HG02763 (cell line): ENCODE results near the gene MYOF.
"Not testable (repeated sequence)": the region's sequence is repeated elsewhere in the genome, so short reads cannot be mapped to it uniquely, and the experiment has no call there.

Experiments
- ATAC-seq: cut with Tn5 transposase; IDR thresholded peaks from one replicate; pipeline ENCODE4 v1.9.1; 2021; ENCODE audit warnings: mild to moderate bottlenecking, moderate library complexity; ENCODE audit not compliant: unreplicated experiment

MYOF gene

GRCh38 chr10:93456480-93456879 lies 25.7 kb downstream of the MYOF start:
- ATAC-seq, result no peak

GRCh38 chr10:93454736-93455135 lies 27.4 kb downstream of the MYOF start:
- no peak for ATAC-seq

- no peak for ATAC-seq
Measured at GRCh38 chr10:93454146-93454545, 28.0 kb downstream of the MYOF start.

- no peak for ATAC-seq
Measured at GRCh38 chr10:93452143-93452542, 30.0 kb downstream of the MYOF start.

GRCh38 chr10:93451244-93451947 lies 30.7 kb downstream of the MYOF start:
- ATAC-seq, result no peak

- ATAC-seq, result no peak
Measured at GRCh38 chr10:93447970-93448369, 34.2 kb downstream of the MYOF start.

GRCh38 chr10:93447019-93447418 lies 35.1 kb downstream of the MYOF start:
- no peak for ATAC-seq

GRCh38 chr10:93445978-93446720 lies 36.0 kb downstream of the MYOF start:
- no peak for ATAC-seq

- no peak for ATAC-seq
Measured at GRCh38 chr10:93445097-93445960, 36.8 kb downstream of the MYOF start.

- no peak for ATAC-seq
Measured at GRCh38 chr10:93443481-93443880, 38.7 kb downstream of the MYOF start.

- ATAC-seq, result not testable (repeated sequence)
Measured at GRCh38 chr10:93442721-93443120, 39.4 kb downstream of the MYOF start.

GRCh38 chr10:93440591-93441091 lies 41.5 kb downstream of the MYOF start:
- no peak for ATAC-seq

- ATAC-seq, result no peak
Measured at GRCh38 chr10:93438613-93439253, 43.4 kb downstream of the MYOF start.

GRCh38 chr10:93437946-93438612 lies 44.1 kb downstream of the MYOF start:
- no peak for ATAC-seq

- ATAC-seq, result no peak
Measured at GRCh38 chr10:93437086-93437945, 44.8 kb downstream of the MYOF start.

- ATAC-seq, result no peak
Measured at GRCh38 chr10:93436591-93437085, 45.5 kb downstream of the MYOF start.

GRCh38 chr10:93435621-93436397 lies 46.3 kb downstream of the MYOF start:
- no peak for ATAC-seq

GRCh38 chr10:93434991-93435491 lies 47.1 kb downstream of the MYOF start:
- no peak for ATAC-seq
